SJCRH30 (cell line): ENCODE results near the gene SIK2. TPM values are rescaled to one million over a fixed set of nuclear protein-coding genes. Genes with fewer than 3 reads are reported as not detected.

ENCODE experiments used
- DNase-seq, 2 experiments: peaks; one replicate each; pipeline ENCODE4 v3.0.0-alpha.2; 2015 to 2020
- H3K27ac ChIP-seq: fragments of 250-450 bp; sonication (Bioruptor Pico); 2 replicates; pipeline ENCODE4 v1.5.1; 2020; ENCODE audit warnings: mild to moderate bottlenecking, moderate library complexity
- H3K27me3 ChIP-seq: fragments of 250-450 bp; sonication (Bioruptor Pico); 2 replicates; pipeline ENCODE4 v1.5.1; 2020; ENCODE audit warnings: mild to moderate bottlenecking, moderate library complexity
- H3K36me3 ChIP-seq: fragments of 250-450 bp; sonication (Bioruptor Pico); 2 replicates; pipeline ENCODE4 v1.5.1; 2020; ENCODE audit warnings: mild to moderate bottlenecking, moderate library complexity
- H3K4me1 ChIP-seq: fragments of 250-450 bp; sonication (Bioruptor Pico); 2 replicates; pipeline ENCODE4 v1.5.1; 2020; ENCODE audit warnings: mild to moderate bottlenecking, moderate library complexity
- H3K4me3 ChIP-seq: fragments of 250-450 bp; sonication (Bioruptor Pico); 2 replicates; pipeline ENCODE4 v1.5.1; 2020; ENCODE audit warnings: mild to moderate bottlenecking, moderate library complexity
- H3K9me3 ChIP-seq: fragments of 250-450 bp; sonication (Bioruptor Pico); replicated peaks from 2 replicates; pipeline ENCODE4 v1.5.1; 2020; ENCODE audit warnings: mild to moderate bottlenecking, moderate library complexity
- total RNA-seq: library from RNA; depleted of rRNA; stranded (reverse); fragments of >200 nt; shearing (Covaris generic); gene quantifications from 2 replicates; pipeline ENCODE4 v1.2.3, GENCODE V29; 2014

Gene SIK2
- total RNA-seq, 1 experiment from 2014 or later: 8.5 TPM

GRCh38 chr11:111598148-111598547 lies 4.1 kb upstream of the SIK2 start:
- no peak for DNase-seq
- H3K4me3 ChIP-seq: no peak overlapping the region
- H3K9me3 ChIP-seq: no peaks in the 10 kb centered on the region
- no peaks in the 10 kb centered on the region for H3K36me3 ChIP-seq
- peaks cover 3% of the 10 kb centered on the region; the same call in 1 of the 2 replicates for H3K4me1 ChIP-seq
- no peaks in the 10 kb centered on the region for H3K27me3 ChIP-seq
- H3K27ac ChIP-seq: no peak overlapping the region

DNA sequence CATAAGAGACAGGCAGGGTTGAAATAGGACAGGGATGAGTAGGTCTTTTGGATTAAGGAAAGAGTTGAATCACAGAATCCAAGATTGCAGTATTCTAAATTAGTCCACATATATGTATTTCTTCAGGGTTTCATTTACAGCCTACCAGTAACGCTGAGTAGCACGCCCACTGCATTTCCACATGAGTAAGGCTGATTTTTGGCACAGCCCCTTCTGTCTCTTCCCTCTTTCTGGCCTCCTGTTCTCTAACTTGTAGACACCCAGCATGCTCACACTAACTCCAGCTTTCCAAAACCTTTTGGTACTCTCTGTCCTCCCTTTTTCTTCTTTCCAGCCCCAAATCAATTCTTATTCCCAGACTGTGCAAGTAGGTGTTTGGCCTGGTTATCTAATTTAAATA lies 3.7 kb upstream of the SIK2 start:
- H3K4me3 ChIP-seq: no peak overlapping the region
- H3K9me3 ChIP-seq: no peaks in the 10 kb centered on the region
- H3K27me3 ChIP-seq: no peaks in the 10 kb centered on the region
- peaks cover 3% of the 10 kb centered on the region; the same call in 1 of the 2 replicates for H3K4me1 ChIP-seq
- H3K27ac ChIP-seq: no peak overlapping the region
- H3K36me3 ChIP-seq: no peaks in the 10 kb centered on the region
- no peak for DNase-seq

DNA sequence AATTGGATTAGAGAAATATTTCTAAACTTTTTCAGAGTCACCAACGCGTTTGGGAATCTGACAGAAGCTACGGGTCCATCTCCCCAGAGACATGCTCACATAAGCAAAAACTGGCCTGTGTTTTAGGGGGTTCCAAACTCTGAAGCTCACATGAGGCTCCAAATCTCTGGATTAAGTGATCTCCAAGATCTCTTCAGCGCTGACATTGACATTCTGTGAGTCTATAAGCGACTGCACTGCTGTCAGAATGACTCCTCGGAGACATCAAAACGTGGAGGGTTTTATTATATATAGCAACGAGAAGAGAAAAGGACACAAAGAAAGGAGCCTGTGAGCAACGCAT lies 642 bp upstream of the SIK2 start:
- Histone ChIP-seq H3K27me3 (no peaks in the 10 kb centered on the region), H3K9me3 (no peaks in the 10 kb centered on the region), H3K27ac (peak overlapping the region; percentile 40; the same call in 1 of the 2 replicates), H3K36me3 (no peaks in the 10 kb centered on the region), H3K4me1 (peaks cover 3% of the 10 kb centered on the region), H3K4me3 (peak overlapping the region; percentile 94)
- DNase-seq: no peak

DNA sequence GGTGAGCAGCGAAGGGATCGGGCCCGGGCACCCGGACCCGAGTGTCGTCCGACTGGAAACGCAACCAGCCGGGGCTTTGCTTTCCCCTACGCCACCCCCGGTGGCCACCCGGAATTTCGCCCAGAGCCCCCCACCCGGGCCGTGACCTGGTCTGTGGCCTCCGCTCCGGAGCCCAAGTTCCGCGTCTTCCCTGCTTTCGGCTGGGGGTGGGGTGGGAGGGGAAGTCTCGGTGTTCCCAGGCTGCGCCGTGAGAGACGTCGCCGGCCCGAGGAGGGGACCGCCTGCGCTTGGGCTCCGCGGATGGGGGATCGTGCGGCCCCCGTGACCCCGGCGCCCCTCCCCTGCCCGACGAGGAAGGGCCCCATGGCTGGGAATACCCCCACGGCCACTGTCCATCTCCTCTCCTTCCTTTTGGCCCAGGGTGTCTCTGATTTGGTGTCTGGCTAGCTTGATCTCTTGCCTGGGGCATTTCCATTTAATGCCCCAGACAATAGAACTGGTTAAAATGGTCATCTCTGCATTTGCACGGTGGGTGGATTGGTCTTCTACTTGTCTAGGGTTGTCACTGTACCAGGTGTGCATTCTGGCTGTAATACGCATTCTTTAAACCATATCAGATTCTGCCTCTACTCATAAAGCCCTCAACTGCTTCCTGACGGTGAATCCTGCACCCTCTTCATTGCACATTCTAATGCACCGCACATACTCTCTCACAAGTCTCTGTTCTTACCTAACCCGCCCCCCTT lies 789 bp downstream of the SIK2 start:
- peak overlapping the region; percentile 61 for H3K27ac ChIP-seq
- H3K9me3 ChIP-seq: no peaks in the 10 kb centered on the region
- peak overlapping the region; percentile 94 for H3K4me3 ChIP-seq
- peak in 1 of 2 experiments; percentile 45 for DNase-seq
- no peaks in the 10 kb centered on the region for H3K27me3 ChIP-seq
- H3K36me3 ChIP-seq: no peaks in the 10 kb centered on the region
- H3K4me1 ChIP-seq: peaks cover 3% of the 10 kb centered on the region

DNA sequence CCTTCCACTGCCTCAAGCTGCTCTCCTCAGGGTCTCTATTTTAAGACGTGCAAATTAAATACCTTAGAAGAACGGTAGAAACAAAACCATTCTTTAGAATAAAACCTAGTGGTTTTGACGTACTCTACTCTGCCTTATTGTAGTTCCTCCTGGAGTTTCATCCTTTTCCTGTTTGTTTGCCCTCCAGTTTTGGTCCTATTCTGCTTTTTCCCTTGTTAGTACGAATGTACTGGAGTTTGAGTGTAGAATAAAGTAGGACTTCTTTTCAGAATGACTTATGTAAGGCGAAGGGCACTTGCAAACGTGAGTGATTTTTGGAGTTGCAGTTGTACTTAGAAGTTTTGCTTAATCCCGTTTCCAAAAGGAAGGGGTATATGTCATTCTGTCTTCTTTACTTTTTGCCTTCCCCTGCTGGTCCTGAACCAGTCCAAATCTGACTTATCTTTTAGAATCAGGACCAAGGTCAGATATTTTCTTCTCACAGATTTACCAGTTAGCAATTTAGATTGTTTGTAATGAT lies 1.4 kb downstream of the SIK2 start:
- H3K4me1 ChIP-seq: peaks cover 3% of the 10 kb centered on the region
- peak overlapping the region; percentile 94 for H3K4me3 ChIP-seq
- H3K36me3 ChIP-seq: no peaks in the 10 kb centered on the region
- no peak overlapping the region for H3K27ac ChIP-seq
- H3K27me3 ChIP-seq: no peaks in the 10 kb centered on the region
- no peaks in the 10 kb centered on the region for H3K9me3 ChIP-seq
- no peak for DNase-seq

DNA sequence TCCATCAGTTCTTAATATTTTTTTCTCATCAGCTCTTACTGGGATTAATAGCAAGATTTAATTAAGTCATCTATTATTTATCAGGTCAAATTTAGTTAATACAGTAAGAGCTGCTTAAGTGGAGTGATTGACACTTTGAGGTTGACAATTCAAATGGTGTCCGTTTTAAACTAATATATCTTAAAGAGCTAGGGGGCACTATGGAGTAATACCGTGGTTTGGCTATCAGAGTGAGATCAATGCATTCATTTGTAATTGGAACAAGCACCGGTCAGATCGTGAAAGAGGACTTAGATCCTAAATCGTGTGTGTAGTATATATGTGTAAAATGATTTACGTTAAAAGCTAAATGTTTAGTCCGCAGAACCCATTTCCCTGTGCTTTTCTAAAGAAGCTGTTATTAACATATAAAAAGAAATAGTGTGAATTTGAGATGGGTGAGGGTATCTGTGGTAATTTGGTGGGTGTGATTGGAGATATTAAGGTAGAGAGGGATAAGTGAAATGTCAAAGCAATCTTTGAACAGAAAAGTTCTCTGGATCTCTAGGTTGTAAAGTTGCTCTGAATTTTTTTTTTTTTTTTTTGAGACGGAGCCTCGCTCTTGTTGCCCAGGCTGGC lies 2.3 kb downstream of the SIK2 start:
- H3K36me3 ChIP-seq: no peaks in the 10 kb centered on the region
- DNase-seq: peak in 1 of 2 experiments; percentile 41
- no peak overlapping the region for H3K27ac ChIP-seq
- no peaks in the 10 kb centered on the region for H3K9me3 ChIP-seq
- no peak overlapping the region for H3K4me3 ChIP-seq
- peaks cover 3% of the 10 kb centered on the region for H3K4me1 ChIP-seq
- no peaks in the 10 kb centered on the region for H3K27me3 ChIP-seq

GRCh38 chr11:111605681-111606080 lies 3.4 kb downstream of the SIK2 start:
- Histone ChIP-seq H3K27ac (no peak overlapping the region), H3K36me3 (no peaks in the 10 kb centered on the region), H3K4me1 (peaks cover 3% of the 10 kb centered on the region), H3K27me3 (no peaks in the 10 kb centered on the region), H3K9me3 (no peaks in the 10 kb centered on the region), H3K4me3 (no peak overlapping the region)
- DNase-seq: peak in 1 of 2 experiments; percentile 35

DNA sequence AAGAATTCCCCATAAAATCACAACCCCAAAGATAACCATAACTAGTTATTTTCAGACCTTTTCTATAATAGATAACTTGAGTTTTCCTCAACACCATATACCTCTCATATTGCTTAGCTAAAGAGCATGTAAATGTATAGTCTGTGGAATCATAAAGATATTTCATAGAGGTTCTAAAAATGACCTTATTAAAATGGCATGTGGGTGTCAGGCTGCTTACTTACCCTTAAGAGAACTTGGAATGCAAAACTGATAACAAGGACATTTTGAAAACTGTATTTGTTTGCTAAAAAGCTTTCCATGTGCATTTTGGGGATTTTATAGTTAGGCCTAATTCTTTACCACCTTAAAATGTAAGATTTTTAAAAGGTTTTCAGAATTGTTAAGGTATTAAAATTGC lies 4.7 kb downstream of the SIK2 start:
- Histone ChIP-seq H3K4me3 (no peak overlapping the region), H3K36me3 (no peaks in the 10 kb centered on the region), H3K9me3 (no peaks in the 10 kb centered on the region), H3K27ac (no peak overlapping the region), H3K27me3 (no peaks in the 10 kb centered on the region), H3K4me1 (peaks cover 3% of the 10 kb centered on the region)
- DNase-seq: no peak

DNA sequence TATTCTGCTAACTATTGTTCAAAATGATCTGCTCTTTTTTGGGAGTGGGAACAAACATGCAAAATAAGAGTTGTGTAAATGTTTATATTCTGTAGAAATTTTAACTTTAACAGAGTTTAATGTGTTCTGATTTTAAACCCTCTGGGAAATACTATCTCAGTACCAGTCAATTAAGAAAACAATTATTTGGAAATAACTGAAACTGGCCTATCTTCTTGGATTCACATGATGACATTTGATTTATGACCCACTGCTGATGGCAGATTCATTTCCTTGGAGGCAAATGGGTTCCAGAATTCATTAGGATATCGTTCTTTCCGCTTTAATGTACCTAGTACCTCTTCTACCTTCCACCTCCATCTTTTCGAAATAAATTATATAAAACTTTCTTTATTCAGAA lies 5.5 kb downstream of the SIK2 start:
- H3K9me3 ChIP-seq: no peaks in the 10 kb centered on the region
- H3K27me3 ChIP-seq: no peaks in the 10 kb centered on the region
- H3K4me1 ChIP-seq: peaks cover 3% of the 10 kb centered on the region
- no peaks in the 10 kb centered on the region for H3K36me3 ChIP-seq
- DNase-seq: no peak
- H3K4me3 ChIP-seq: no peak overlapping the region
- no peak overlapping the region for H3K27ac ChIP-seq

DNA sequence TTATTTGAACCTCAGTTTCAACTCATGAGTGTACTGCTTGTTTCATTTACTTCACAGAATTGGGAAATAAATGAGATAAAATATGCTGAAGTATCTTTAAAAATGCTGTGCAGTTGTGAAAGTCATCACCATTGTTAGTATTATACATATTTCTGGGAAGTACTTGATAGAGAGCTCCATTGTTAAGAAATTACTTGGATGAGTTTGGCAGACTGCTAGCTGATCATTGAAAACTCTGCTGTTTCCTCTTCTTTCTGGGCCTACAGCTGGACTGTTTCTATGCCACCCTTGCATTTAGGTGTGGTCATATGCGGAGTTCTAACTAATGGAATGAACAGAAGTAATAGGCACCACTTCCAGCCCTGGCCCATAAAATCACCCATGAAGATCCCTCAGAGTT lies 10.0 kb downstream of the SIK2 start:
- Histone ChIP-seq H3K9me3 (no peaks in the 10 kb centered on the region), H3K27me3 (no peaks in the 10 kb centered on the region), H3K27ac (no peak overlapping the region), H3K4me3 (no peak overlapping the region), H3K4me1 (no peaks in the 10 kb centered on the region), H3K36me3 (no peaks in the 10 kb centered on the region)
- DNase-seq: no peak

GRCh38 chr11:111617286-111617685 lies 15.0 kb downstream of the SIK2 start:
- DNase-seq: no peak
- Histone ChIP-seq H3K4me3 (no peak overlapping the region), H3K9me3 (no peaks in the 10 kb centered on the region), H3K27ac (no peak overlapping the region), H3K27me3 (no peaks in the 10 kb centered on the region), H3K4me1 (no peaks in the 10 kb centered on the region), H3K36me3 (peaks cover 3% of the 10 kb centered on the region; the same call in 1 of the 2 replicates)

- Histone ChIP-seq H3K4me3 (no peak overlapping the region), H3K4me1 (no peaks in the 10 kb centered on the region), H3K27me3 (no peaks in the 10 kb centered on the region), H3K27ac (no peak overlapping the region), H3K9me3 (no peaks in the 10 kb centered on the region), H3K36me3 (peaks cover 7% of the 10 kb centered on the region; the same call in 1 of the 2 replicates)
- DNase-seq: no peak
Observed at GRCh38 chr11:111620518-111620917, 18.3 kb downstream of the SIK2 start.

- Histone ChIP-seq H3K36me3 (peaks cover 7% of the 10 kb centered on the region; the same call in 1 of the 2 replicates), H3K4me3 (no peak overlapping the region), H3K27me3 (no peaks in the 10 kb centered on the region), H3K9me3 (no peaks in the 10 kb centered on the region), H3K27ac (no peak overlapping the region), H3K4me1 (no peaks in the 10 kb centered on the region)
- no peak for DNase-seq
Observed at GRCh38 chr11:111623527-111624030, 21.3 kb downstream of the SIK2 start.

GRCh38 chr11:111624608-111625007 lies 22.4 kb downstream of the SIK2 start:
- Histone ChIP-seq H3K9me3 (no peaks in the 10 kb centered on the region), H3K4me3 (no peak overlapping the region), H3K4me1 (no peaks in the 10 kb centered on the region), H3K27ac (no peak overlapping the region), H3K36me3 (peaks cover 6% of the 10 kb centered on the region; the same call in 1 of the 2 replicates), H3K27me3 (no peaks in the 10 kb centered on the region)
- DNase-seq: no peak

GRCh38 chr11:111627591-111627990 lies 25.3 kb downstream of the SIK2 start:
- Histone ChIP-seq H3K36me3 (peaks cover 4% of the 10 kb centered on the region; the same call in 1 of the 2 replicates), H3K27ac (no peak overlapping the region), H3K4me3 (no peak overlapping the region), H3K27me3 (no peaks in the 10 kb centered on the region), H3K4me1 (no peaks in the 10 kb centered on the region), H3K9me3 (no peaks in the 10 kb centered on the region)
- no peak for DNase-seq
